NCI-H2196 (cell line): ENCODE measurements around the gene EFNA5.
A peak's percentile ranks its signal among the peaks of the same experiment; 100 is the strongest.

Experiments used
- DNase-seq: peaks from one replicate; lab custom pipeline; 2025; ENCODE audit not compliant: unreplicated experiment; lab: John Stamatoyannopoulos, UW

Gene EFNA5

DNA sequence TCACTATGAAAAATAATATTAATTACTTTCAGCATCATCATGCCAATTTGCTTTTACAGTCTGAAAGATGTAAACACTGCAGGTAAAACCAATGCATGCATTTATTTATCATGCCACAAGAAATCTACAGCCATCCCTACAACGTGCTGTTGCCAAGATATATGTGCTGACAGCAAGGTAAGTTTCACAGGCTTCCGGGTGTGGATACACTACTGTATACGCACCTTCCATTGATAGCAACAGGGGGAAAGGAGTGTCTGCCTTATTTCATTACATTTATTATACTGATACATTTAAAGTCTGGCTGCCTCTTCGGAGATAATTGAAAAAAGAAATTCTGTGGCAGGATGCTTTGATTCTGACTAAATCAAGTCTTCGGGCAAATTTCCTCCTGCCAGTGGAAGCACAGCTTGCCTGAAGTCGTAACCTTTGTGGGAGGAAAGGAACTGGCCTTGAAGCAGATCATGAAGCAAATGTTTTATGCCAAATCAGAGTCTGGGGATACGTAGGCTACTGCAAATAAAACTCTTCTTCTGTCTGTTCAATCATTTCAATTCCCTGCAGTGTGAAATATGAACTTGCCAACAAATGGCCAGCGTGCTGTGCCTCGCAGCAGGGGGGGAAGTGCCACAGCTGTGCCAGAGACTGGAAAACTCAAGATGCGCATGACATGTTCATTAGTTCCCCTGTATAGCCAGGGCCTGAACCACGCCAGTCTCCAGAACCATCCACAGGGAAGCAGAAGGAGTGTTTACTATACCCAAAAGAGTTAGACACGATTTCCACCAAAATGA is 268.1 kb downstream of the EFNA5 start:
- DNase-seq = no peak

DNA sequence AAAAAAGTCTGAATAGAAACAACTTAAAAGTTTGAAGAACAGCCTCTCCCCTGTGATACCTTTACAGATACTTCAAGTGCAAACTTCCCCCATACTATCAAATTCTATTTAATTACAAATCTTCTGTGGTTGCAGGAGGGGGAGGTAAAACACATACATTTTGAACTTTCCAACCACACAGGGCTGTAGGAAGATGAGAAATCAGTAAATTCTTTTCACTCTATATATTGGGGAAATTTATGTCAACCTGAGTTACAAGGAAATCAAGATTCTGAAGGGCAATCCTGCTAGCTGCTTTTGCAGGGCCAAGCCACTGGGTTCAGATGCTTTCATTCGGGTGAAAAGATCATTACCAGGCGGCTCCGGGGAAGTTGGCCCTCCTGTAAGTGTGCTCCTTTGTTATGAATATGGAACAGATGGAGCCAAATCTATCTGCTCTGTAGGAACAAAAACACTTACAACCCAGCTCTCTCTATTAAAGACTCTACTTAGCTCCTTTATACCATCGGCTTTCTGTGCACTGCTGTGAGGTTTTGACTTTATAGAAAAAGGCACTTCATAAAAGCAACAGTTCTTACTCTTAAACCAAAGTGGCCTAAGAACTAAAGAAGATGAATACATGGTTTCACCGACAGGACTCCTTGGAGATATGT is 269.1 kb downstream of the EFNA5 start:
- no peak for DNase-seq

DNA sequence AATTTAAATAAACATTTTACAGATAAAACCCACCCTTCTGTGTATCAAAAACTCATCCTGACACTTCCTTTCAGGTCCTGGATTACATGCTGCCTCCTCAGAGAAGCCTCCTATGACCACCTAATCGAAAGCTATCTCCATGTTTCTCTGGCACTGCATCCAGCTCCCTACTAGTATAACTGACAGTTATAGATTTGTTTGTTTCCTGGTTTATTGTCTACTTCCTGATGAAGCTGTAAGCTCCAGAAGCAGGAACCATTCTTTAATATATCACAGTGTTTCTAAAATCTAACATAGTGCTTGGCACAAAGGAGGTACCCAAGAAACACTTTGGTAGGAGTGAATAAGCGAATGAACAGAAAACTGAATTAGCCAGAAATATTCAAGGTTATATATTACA is 270.4 kb downstream of the EFNA5 start:
- no peak for DNase-seq

GRCh38 chr5:107398703-107399102 is 272.0 kb downstream of the EFNA5 start:
- DNase-seq = no peak

DNA sequence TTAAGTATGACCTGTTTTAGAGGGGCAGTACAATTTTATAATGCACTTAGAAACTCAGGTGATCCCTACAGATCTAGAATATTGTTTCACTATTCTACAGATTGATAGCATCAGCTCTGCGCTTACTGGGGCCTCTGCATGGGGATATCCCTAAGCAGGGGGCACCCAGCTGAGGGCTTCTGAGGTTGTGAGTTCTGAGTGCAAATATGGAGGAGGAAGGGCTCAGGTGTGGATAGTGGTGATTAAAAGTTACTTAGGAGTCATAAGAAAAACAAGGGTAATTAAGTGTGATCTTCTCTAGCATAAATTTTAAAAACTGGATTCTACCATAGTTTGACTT is 274.4 kb downstream of the EFNA5 start:
- no peak for DNase-seq

DNA sequence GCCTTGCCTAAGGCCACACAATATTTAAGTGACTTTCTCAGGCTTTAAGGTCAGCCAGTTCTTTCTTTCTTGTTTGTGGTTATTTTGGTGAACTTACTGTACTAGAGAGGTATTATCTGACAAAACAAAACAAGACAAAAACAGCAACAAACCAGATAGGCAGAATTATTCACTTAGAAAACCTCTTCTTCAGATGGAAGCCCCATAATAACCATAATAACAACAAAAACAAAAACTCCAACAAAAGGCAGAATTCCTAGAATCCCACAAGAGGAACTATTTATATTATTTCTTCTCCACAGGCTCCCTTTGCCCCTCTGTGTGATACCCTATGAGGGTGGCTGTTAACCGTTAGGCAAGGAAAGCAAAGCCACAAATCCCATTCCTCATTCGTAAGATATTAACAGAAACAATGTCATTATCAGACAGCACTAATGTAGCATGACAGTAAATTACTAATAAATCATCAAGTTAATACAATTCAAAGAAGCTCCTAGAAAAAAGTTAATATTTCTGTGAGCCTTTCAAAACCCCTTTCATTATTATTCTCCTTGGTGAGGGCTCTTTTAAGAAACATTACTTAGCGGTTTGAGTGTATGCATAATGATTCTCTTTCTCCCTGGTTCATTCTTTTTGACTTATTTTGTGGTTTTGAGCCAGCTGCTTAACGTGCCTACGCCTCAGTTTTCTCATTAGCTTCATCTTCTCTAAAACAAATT is 274.9 kb downstream of the EFNA5 start:
- no peak for DNase-seq

- DNase-seq = no peak
Observed at GRCh38 chr5:107393851-107394250, 276.9 kb downstream of the EFNA5 start.

DNA sequence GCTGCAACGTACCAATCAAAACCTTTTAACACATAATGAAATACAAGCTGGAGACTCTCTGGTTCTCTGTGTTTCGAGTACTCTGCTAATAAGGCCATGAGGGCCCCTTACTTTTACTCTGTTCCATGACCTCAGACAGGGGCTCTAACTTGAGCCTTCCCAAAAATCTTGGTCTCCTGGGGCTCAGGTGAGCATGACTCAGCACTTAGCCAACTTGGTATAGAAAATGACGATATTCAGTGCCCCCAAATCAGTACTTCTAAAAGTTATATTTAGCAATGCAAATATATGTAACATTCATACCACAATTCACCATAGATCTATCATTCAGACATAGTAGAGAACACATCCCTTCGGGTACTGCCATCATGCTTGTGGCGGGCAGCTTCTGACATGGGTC is 278.9 kb downstream of the EFNA5 start:
- DNase-seq = no peak

DNA sequence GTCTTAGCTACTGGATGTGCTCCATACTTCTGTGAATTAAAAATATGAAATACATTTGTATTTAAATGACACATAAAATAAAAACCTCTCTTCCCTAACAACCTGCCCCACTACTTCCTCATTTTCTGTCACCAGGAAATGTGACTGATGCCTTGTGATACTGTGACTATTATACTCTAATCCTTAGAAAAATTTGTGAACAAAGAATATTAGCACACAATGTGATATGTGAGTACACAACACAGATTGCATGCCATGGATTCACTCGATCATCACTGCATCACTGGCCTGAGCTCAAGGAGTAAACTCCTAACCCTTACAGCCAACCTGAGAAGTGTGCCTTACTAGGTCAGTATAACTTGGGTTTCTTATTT is 281.0 kb downstream of the EFNA5 start:
- no peak for DNase-seq

DNA sequence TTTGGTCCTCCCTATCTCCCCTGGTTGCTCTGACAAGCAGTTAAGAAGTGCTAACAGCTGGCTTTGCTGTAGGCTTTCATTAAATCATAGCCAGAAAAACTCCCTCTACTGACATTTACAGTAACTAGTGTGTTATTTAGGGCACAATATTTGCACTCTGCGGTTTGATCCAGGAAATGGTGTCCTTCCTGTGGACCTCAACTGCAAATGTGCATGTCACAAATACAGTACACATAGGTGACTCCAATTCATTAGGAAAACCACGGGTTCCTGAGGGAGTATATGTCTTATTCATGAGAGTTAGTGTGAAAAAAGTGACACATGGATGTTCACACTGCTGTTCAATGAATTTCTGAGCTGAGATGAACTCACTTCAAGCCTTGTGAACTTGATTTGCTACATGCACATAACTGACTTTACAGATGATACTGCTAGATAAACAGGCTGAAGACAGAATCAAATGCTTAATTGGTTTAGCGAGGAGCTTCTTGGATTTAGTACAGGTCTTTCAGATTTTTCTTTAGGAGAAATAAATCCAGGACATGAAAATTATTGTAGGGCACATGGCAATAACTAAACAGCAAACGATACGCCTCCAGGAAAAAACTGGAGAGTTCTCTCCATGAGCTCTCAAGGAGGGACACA is 281.5 kb downstream of the EFNA5 start:
- DNase-seq = peak; percentile 8

DNA sequence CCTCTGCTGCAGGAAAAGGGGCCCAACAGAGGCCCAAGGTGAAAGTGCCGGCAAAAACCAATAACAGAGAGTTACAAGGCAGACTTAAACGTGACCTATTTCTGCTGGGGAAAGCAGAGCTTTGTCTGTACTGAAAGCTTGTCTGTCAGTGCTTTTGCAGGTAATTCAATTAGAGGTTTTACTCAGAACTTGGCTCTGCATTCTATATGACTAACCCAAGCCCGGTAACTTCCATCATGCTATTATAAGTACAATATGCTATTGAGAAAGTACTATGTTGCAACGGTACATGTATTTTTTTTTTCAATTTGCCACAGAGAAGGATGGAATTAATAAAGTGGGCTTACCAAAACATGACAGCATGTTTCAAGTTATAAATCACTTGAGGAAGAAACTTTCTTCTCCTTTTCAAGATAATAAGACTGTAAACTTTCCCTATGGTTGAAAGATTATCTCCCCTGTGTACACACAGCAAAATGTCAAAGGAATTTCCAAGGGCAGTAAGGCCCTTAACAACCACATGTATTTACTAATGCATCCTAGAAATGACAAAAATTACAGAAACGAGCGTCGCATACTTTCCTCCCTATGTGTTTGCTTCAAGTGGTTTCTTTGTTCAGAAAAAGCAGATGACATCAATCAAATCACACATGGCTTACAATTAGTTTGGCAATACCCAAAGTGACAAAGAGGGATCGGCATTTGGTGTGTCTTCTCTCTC is 282.4 kb downstream of the EFNA5 start:
- DNase-seq = no peak

DNA sequence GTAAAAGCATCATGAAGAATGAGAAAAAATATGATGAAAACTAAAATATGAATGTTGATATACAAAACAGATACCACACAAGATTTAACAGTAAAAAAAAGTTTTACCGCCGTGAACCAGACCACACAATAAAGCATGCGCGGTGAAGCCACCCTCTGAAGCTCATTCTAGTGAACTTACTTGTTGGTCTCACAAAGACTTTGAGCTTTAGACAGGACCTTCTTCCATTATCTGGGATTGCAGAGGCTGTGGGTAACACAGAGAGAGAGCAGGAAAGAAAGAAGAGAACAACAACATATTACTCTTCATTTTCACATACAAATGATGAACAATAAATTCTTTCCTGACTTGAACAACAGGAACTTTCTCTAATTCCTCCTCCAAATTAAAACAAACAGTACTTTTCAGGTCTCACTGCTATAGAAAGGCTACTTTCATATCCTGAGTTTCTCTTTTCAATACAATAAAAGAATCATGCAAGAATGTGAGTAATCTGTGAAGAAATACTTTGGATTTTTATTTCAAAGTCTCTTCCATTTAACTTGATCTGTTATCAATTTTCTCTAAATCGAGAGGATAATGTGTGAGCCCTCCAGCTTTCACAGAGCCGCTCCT is 283.1 kb downstream of the EFNA5 start:
- no peak for DNase-seq

DNA sequence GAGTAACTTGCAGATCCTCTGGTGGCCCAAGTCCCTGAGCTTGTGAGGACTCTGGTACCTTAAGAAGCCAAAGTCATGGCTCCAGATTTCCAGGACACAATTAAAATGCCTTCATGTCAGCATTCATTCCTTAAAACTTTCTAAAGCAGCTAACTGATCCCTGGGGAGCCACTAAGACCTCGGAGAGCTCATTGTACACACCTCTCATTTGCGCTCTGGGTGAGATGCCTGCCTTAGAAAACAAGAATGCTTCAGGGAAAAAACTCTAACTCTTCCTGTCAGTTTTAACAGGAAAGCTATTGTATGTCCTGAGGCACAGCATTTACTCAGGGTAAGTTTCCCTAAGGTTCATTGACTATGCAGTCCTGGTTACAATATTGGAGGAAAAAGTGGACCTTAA is 285.0 kb downstream of the EFNA5 start:
- DNase-seq = no peak

DNA sequence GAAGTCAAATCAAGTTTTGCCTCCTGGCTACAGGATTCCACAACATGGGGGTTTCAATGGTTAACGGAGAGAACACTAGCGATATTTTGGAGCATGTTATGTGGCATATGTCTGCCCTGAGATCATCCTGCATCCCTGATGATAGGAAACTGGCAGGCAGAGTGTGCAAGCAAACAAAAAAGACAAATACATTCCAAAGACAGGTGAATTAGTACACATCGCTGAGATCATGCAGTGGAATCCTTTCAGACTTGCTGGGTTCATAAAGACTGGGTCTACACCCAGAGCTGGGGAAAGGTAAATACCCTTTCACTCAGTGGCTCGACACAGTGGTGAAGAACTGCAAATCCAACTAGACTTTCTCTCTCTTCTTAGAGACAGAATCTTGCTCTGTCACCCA is 286.5 kb downstream of the EFNA5 start:
- DNase-seq = no peak

- no peak for DNase-seq
Observed at GRCh38 chr5:107383414-107383813, 287.3 kb downstream of the EFNA5 start.

DNA sequence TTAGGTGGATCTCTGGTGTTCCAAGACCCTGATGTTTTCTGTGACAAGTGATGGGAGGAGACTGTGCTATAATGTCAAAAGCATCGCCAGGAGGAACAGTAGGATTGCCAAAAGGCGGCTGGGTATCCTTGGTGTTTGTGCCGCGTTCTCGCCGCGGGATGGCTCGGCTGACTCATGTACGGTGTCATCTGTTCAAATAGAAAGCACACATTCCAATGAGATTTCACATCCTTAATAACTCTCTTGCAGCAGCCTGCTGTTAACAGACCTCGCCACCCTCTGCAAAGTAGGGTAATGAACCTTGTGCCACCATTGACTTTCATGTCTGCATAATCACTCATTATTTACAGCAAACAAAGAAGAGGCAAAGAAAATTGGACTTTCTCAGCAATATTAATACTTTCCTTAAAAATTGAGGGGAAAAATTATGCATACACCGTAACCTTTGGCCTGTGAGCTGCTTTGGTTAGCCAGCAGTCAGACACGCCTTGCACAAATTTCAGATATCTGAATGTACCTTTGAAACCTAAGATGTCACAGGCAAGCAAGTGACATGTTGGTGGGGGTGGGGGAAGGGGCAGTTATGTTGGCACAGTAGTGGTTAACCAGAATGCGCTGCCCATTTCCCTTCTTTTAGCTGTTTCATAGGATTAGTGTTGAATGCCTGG is 289.4 kb downstream of the EFNA5 start:
- no peak for DNase-seq

GRCh38 chr5:107380654-107381053 is 290.1 kb downstream of the EFNA5 start:
- no peak for DNase-seq

GRCh38 chr5:107378218-107378899 is 292.4 kb downstream of the EFNA5 start:
- no peak for DNase-seq

DNA sequence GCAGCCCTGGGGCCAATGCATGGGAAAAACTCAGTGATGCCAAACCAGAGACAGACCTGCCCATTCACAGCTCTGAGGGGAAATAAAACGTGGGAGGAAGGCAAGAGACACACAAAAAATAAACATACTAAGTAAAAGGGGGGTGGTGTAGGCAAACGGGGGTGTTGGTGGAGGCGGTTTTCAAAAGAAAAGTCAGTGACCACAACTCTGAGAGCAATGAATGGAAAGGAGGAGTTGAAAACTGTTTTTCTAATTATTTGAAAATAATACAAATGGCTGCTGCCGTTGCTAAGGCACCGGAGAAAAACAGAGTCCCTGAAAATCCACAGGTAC is 293.5 kb downstream of the EFNA5 start:
- no peak for DNase-seq
